Brain microvascular endothelial cell (primary cell): ENCODE data around the gene DNAH10.

Experiments
- DNase-seq: peaks from one replicate; pipeline ENCODE4 v3.0.0-alpha.2; 2020
- H3K27ac ChIP-seq: fragments of 250-450 bp; sonication (Bioruptor Pico); 2 replicates; pipeline ENCODE4 v1.5.1; 2020; ENCODE audit warnings: mild to moderate bottlenecking, moderate library complexity
- H3K27me3 ChIP-seq: fragments of 250-450 bp; sonication (Bioruptor Pico); replicated peaks from 2 replicates; pipeline ENCODE4 v1.5.1; 2020; ENCODE audit warnings: mild to moderate bottlenecking
- H3K36me3 ChIP-seq: fragments of 250-450 bp; sonication (Bioruptor Pico); replicated peaks from 2 replicates; pipeline ENCODE4 v1.5.1; 2020; ENCODE audit warnings: mild to moderate bottlenecking
- H3K4me3 ChIP-seq: 2 replicates; pipeline ENCODE4 v1.5.1; 2011; ENCODE audit warnings: low read depth, mild to moderate bottlenecking, control low read depth, low read length, moderate library complexity
- in situ Hi-C: cut with HindIII; loops from 2 replicates; pipeline ENCODE4 v1.10.0; 2017; ENCODE audit warnings: low sequenced_read_pairs, low pct_ligation_motif_present
- TF ChIP-seq, protein P1 (sequence below): IDR thresholded peaks from 2 replicates; pipeline ENCODE4 v1.5.1; 2011; ENCODE audit warnings: low read depth, mild to moderate bottlenecking, moderate library complexity, low read length, control low read depth, inconsistent platforms; ENCODE audit errors: missing control alignments

Gene DNAH10

DNA sequence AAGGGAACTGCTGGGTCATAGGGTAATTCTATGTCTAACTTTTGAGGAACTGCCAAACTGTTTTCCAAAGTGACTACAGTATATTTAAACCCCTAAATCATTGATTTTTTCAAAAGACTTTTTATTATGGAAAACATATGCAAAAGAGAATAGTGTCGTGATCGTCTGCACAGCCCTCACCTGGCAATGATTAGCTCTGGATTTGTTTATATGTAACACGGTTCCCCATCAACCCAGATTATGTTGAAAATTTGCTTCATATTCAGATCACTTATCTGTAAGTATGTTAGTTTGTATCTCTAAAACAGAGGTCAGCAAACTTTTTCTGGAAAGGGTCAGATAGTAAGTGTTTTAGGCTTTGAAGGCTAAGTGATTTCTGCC lies 157.9 kb downstream of the DNAH10 start:
- no peak overlapping the region for H3K27ac ChIP-seq
- in situ Hi-C loops: no loop called here
- no peaks in the 10 kb centered on the region for H3K27me3 ChIP-seq
- H3K36me3 ChIP-seq: no peaks in the 10 kb centered on the region
- DNase-seq: no peak
- no peak overlapping the region for H3K4me3 ChIP-seq
- TF ChIP-seq, protein P1, sequence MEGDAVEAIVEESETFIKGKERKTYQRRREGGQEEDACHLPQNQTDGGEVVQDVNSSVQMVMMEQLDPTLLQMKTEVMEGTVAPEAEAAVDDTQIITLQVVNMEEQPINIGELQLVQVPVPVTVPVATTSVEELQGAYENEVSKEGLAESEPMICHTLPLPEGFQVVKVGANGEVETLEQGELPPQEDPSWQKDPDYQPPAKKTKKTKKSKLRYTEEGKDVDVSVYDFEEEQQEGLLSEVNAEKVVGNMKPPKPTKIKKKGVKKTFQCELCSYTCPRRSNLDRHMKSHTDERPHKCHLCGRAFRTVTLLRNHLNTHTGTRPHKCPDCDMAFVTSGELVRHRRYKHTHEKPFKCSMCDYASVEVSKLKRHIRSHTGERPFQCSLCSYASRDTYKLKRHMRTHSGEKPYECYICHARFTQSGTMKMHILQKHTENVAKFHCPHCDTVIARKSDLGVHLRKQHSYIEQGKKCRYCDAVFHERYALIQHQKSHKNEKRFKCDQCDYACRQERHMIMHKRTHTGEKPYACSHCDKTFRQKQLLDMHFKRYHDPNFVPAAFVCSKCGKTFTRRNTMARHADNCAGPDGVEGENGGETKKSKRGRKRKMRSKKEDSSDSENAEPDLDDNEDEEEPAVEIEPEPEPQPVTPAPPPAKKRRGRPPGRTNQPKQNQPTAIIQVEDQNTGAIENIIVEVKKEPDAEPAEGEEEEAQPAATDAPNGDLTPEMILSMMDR: no peak

DNA sequence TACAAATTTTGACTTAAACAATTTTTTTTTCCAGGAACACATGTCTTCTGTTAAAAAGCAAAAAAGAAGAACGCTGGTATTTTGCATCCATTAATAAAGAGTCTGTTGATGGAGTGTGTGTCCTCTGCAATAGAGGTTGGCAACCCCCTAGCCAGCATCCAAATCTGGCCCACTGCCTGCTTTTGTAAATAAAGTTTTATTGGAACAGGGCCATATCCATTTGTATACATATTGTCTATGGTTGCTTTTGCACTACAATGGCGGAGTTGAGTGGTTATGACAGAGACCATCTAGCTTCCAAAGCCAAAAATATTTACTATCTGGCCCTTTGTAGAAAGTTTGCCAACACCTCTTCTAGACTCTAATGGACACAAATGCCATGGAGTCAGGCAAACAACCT lies 160.9 kb downstream of the DNAH10 start:
- DNase-seq: no peak
- in situ Hi-C loops: no loop called here
- no peak overlapping the region for H3K4me3 ChIP-seq
- no peaks in the 10 kb centered on the region for H3K36me3 ChIP-seq
- H3K27ac ChIP-seq: no peak overlapping the region
- no peaks in the 10 kb centered on the region for H3K27me3 ChIP-seq
- TF ChIP-seq, protein P1: no peak

DNA sequence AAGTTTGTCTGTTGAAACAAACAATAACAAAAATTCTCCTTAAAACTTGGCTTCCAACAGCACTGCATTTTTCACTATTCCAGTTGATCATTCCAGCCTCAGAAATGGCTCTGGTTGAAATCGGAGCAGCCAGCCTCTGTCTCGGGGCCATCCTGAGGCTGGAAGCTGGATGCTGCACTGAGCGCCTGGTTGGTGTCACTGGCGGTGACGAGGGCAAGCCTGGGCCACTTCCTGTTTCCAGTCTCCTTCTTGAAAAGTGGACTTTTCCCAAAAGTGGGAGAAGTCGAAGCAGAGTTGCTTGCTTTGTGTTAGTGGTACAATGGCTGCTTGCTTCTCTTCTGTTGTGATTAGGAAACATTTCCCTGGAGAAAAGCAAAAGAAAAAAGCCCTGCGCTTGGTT lies 161.8 kb downstream of the DNAH10 start:
- H3K36me3 ChIP-seq: no peaks in the 10 kb centered on the region

DNA sequence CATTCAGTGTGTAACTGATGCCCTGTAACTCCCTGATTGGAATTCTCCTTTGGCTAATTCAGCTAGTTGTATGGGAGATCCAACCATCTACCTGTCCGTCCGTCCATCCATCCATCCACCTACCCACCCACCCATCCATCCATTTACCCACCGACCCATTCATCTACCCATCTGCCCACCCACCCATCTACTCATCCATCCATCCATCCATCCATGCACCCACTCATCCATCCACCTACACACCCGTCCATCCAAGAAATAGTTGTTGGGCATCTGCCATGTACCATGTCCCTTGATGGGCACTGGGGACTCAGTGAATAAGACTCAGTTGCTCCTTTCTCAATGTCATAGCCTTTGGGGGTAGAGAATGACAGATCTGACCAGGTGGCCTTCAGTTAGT lies 162.4 kb downstream of the DNAH10 start:
- in situ Hi-C loops: no loop called here

More for the DNA sequence above, 161.8 kb downstream of the DNAH10 start:
- DNase-seq: no peak
- H3K27ac ChIP-seq: no peak overlapping the region
- TF ChIP-seq, protein P1: no peak
- H3K4me3 ChIP-seq: no peak overlapping the region
- in situ Hi-C loops: no loop called here
- no peaks in the 10 kb centered on the region for H3K27me3 ChIP-seq

DNA sequence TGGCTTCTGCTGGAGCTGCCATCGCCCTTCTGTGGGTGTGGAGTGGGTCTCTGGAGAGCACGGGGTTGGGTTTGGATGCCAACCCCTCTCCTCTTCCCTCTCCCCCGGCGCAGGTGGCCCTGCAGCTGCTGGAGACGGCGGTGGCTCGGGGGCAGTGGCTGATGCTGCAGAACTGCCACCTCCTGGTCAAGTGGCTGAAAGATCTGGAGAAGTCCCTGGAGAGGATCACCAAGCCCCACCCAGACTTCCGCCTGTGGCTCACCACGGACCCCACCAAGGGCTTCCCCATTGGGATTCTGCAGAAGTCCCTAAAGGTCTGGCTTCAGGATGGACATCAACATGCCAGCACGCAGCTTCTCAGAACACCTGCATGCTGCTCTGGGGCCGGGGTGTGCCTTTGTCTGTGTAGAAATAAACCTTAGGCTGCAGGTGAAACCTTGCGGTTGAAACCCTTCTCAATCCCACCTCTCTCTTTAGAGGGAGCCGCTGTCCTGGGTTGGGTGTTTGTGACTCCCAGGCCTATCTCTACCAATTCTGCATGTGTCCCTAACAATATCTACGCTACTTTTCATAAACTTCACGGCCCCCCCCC lies 166.3 kb downstream of the DNAH10 start:
- no peaks in the 10 kb centered on the region for H3K36me3 ChIP-seq
- no peak overlapping the region for H3K4me3 ChIP-seq
- DNase-seq: no peak
- no peak overlapping the region for H3K27ac ChIP-seq
- in situ Hi-C loops: no loop called here
- TF ChIP-seq, protein P1: no peak
- no peaks in the 10 kb centered on the region for H3K27me3 ChIP-seq

More for the DNA sequence above, 162.4 kb downstream of the DNAH10 start:
- Histone ChIP-seq H3K4me3 (no peak overlapping the region), H3K27ac (no peak overlapping the region), H3K36me3 (no peaks in the 10 kb centered on the region), H3K27me3 (no peaks in the 10 kb centered on the region)
- DNase-seq: no peak
- TF ChIP-seq, protein P1: no peak

DNA sequence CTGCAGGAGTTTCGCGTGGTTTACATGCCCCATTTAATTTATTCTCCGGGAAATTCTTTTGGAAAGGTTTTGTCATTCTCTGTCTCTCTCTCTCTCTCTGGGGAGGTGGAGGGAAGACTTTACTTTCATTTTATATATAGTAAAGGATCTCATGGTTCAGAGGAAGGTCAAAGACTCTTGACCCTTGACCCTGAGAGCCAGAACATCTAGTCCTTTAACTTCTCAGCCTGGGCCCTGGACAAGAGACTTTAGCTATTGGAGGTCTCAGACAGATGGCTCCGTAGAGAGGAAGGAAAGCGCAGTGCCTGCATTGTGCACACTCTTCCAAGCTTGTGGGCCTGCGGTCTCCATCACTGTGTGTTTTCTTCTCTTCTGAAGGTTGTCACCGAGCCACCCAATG lies 166.8 kb downstream of the DNAH10 start:
- no peaks in the 10 kb centered on the region for H3K27me3 ChIP-seq
- TF ChIP-seq, protein P1: no peak
- in situ Hi-C loops: no loop called here
- DNase-seq: no peak
- H3K4me3 ChIP-seq: no peak overlapping the region
- H3K36me3 ChIP-seq: no peaks in the 10 kb centered on the region
- no peak overlapping the region for H3K27ac ChIP-seq
